Breast epithelium (tissue), 3 donors: ENCODE measurements around the gene HPS6.

ENCODE experiments used
- CTCF ChIP-seq, 3 donors: fragments of 450-650 bp; IDR thresholded peaks; one replicate each; pipeline ENCODE4 v1.5.1; 2016 to 2017; ENCODE audit warnings: antibody characterized with exemption in 3 of 3, mild to moderate bottlenecking in 3 of 3, moderate library complexity in 3 of 3
- POLR2A ChIP-seq: fragments of 450-650 bp; IDR thresholded peaks from one replicate; pipeline ENCODE4 v1.6.1; 2016; ENCODE audit warnings: antibody characterized with exemption, mild to moderate bottlenecking, moderate library complexity

- no peak for TF ChIP-seq CTCF (IDR thresholded peaks at IDR 0.05)
- TF ChIP-seq POLR2A, result no peak
Observed at GRCh38 chr10:102109166-102110116, 44.3 kb downstream of the HPS6 start.
